Measurements from ENCODE around the gene PSD. TPM values are rescaled to one million over a fixed set of nuclear protein-coding genes. Genes with fewer than 3 reads are reported as not detected.

PSD gene
- total RNA-seq, 1 donor from 2014 or later, result 2.4 TPM

GRCh38 chr10:102394801-102395399, 23.7 kb downstream of the PSD start:
- intact Hi-C loops (cut with micrococcal nuclease), result loop anchor here (1.0 to 10.0 kb wide), 20 partner anchors 14 to 1727 kb away; partner anchors contain the start of genes BORCS7, CNNM2, CUEDC2 and GBF1

- intact Hi-C loops (cut with micrococcal nuclease), result loop anchor here (1.0 to 10.0 kb wide), 13 partner anchors 27 to 973 kb away; partner anchors contain the start of genes BORCS7, CNNM2, GBF1 and NOLC1
These were observed 24.3 kb downstream of the PSD start for GRCh38 chr10:102394079-102394800.

- intact Hi-C loops (cut with micrococcal nuclease), result loop anchor here (1.0 to 10.0 kb wide), 13 partner anchors 28 to 973 kb away; partner anchors contain the start of genes BORCS7, CNNM2, GBF1 and NOLC1
These were observed 25.0 kb downstream of the PSD start for GRCh38 chr10:102393411-102394078.

- intact Hi-C loops (cut with micrococcal nuclease), result loop anchor here (10.0 kb wide), 1 partner anchor 522 kb away; the partner anchor contains the start of gene CNNM2
These were observed 26.3 kb downstream of the PSD start for GRCh38 chr10:102392306-102392705.

GRCh38 chr10:102389894-102390293, 28.7 kb downstream of the PSD start:
- intact Hi-C loops (cut with micrococcal nuclease), result loop anchor here (10.0 kb wide), 1 partner anchor 525 kb away; the partner anchor contains the start of gene CNNM2

- intact Hi-C loops (cut with micrococcal nuclease), result no loop called here
These were observed 33.8 kb downstream of the PSD start for GRCh38 chr10:102384606-102385429.

GRCh38 chr10:102384053-102384452, 34.5 kb downstream of the PSD start:
- intact Hi-C loops (cut with micrococcal nuclease), result no loop called here

- intact Hi-C loops (cut with micrococcal nuclease), result no loop called here
These were observed 35.7 kb downstream of the PSD start for GRCh38 chr10:102382871-102383270.

GRCh38 chr10:102381983-102382382, 36.6 kb downstream of the PSD start:
- intact Hi-C loops (cut with micrococcal nuclease), result no loop called here

- intact Hi-C loops (cut with micrococcal nuclease), result no loop called here
These were observed 39.2 kb downstream of the PSD start for GRCh38 chr10:102379383-102379782.

GRCh38 chr10:102376901-102377300, 41.7 kb downstream of the PSD start:
- intact Hi-C loops (cut with micrococcal nuclease), result no loop called here

- intact Hi-C loops (cut with micrococcal nuclease), result no loop called here
These were observed 42.7 kb downstream of the PSD start for GRCh38 chr10:102375867-102376266.

- intact Hi-C loops (cut with micrococcal nuclease), result no loop called here
These were observed 43.3 kb downstream of the PSD start for GRCh38 chr10:102375250-102375649.

GRCh38 chr10:102371295-102371694, 47.3 kb downstream of the PSD start:
- intact Hi-C loops (cut with micrococcal nuclease), result no loop called here

GRCh38 chr10:102368077-102368476, 50.5 kb downstream of the PSD start:
- intact Hi-C loops (cut with micrococcal nuclease), result no loop called here

GRCh38 chr10:102367441-102367840, 51.1 kb downstream of the PSD start:
- intact Hi-C loops (cut with micrococcal nuclease), result no loop called here

GRCh38 chr10:102358712-102359382, 59.7 kb downstream of the PSD start:
- intact Hi-C loops (cut with micrococcal nuclease), result loop anchor here (10.0 kb wide), 1 partner anchor 226 kb away; no protein-coding TSS in a partner anchor

GRCh38 chr10:102354451-102354850, 64.1 kb downstream of the PSD start:
- intact Hi-C loops (cut with micrococcal nuclease), result loop anchor here (10.0 kb wide), 1 partner anchor 230 kb away; no protein-coding TSS in a partner anchor

Data from T-helper 1 cell treated with Interleukin-12 subunit alpha and Interleukin-12 subunit beta and Interleukin-4 antibody, amounts not matched to agents 30 ng/mL and 1 ng/mL, for 36 hours (primary cell).